Sciatic nerve (tissue), 2 donors: ENCODE data around the gene ZC3H13. TPM values are rescaled to one million over a fixed set of nuclear protein-coding genes. Genes with fewer than 3 reads are reported as not detected.
"Not testable (repeated sequence)": the region's sequence is repeated elsewhere in the genome, so short reads cannot be mapped to it uniquely, and the experiment has no call there.

Experiments used
- ATAC-seq: fragments of 200-7000 bp; cut with Tn5 transposase; one replicate; pipeline ENCODE4 v1.9.1; 2020; ENCODE audit warnings: mild to moderate bottlenecking, moderate library complexity
- DNase-seq: peaks from one replicate; pipeline ENCODE4 v3.0.0-alpha.2; 2020; ENCODE audit warnings: low spot score
- intact Hi-C: fragments of 100-400 bp; cut with DNase I; formaldehyde crosslinking; loops from one replicate; pipeline ENCODE4 v1.14.2; 2022
- total RNA-seq: library from RNA; stranded (reverse); fragmentation: NEBNext Ultra II Directional; extraction: Animal tissue kit (Norgen Biotek cat#: 25700); gene quantifications from one replicate; pipeline ENCODE4 v1.2.1, GENCODE V29; 2021
- donor health status: DM: no; HTN: no; CAD: no.
- donor health status: DM: no; HTN: no; CAD: no.

ZC3H13 gene
- total RNA-seq, 1 donor from 2014 or later, result 74.1 TPM

DNA sequence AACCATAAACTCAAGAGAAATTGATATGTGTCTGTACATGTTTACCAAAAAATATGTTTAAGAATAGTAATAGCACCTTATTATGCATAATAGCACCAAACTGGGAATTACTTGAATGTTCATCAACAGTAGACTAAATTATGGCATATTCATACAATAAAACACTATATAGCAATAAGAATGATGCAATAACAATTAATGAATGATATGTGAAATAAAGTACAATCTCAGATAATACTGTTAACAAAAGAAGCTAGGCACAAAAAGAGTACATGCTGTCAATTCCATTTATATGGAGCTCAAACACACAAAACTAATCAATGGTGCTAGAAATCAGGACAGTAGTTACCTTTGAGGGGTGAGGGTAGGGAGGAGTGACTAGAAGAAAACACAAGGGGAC lies 36.3 kb downstream of the ZC3H13 start:
- ATAC-seq, result no peak
- no peak for DNase-seq
- intact Hi-C loops, result no loop called here

DNA sequence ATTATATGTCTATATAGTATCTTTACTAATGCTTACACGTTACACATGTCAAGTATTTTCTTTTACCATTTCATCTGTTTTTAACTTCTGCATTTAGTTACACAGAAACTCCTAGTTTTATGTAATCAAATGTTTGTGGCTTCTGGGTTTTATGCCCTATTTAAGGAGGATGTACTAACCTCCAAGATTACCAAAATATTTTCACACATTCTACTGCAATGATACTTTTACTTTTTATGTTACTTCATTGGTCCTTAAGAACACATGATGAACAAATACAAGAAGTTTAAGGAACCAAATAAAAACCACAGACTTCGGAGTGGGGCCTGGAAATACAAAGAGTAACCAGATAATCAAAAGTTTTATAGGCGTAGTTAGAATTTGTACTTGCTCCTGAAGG lies 37.2 kb downstream of the ZC3H13 start:
- no peak for DNase-seq
- intact Hi-C loops, result no loop called here
- ATAC-seq, result no peak

DNA sequence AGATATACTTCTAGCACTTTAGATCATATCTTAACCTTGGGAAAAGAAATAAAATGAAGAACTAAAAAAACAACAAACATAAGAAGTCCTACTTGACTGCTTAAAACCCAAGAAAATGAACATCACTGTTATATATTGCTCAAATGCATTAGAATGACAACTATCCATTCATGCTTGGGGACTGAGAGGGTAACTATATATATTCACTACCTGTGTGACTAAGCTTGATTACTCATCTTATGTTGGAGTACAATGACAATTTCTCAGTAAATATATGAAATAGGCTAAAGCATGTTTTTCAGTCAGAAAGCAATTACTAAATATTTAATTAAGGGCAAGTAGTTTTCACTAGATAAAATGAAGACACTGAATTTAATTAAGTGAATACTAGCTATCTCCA lies 40.1 kb downstream of the ZC3H13 start:
- intact Hi-C loops, result no loop called here
- ATAC-seq, result no peak
- DNase-seq, result no peak

DNA sequence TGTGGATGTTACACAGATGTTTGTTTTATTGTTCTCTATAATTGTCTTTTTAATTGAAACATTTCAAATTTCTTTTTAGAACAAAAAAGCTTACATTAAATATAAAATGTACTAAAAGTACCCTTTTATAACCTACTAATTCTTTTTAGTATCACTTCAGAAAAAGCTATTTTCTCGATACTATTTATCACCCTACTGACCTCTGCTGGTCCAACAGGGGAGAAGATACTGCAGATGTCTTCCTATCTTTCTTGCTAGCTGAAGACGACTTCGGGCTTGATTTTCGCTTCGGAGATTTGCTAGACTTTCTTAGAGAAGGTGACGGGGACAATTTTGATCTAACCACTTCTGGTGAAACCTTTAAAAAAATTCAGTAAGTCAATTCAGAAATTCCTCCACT lies 42.4 kb downstream of the ZC3H13 start:
- DNase-seq (no peak), ATAC-seq (no peak)
- intact Hi-C loops, result no loop called here

DNA sequence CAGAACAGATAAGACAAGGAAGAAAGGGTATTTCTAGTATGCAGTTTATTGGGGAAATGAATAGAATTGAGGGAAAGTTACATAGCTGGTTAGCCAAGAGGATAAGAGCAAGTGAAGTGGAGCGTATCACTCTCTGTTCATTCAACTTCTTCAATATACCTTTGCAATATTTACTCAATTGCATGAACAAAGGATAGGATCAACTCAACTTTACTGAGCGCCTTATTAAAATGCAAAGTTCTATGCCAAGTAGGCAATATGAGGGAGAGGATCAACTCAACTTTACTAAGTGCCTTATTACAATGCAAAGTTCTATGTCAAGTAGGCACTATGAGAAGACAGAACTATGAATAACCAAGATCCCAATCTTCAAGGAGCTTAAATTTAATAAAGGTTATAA lies 43.9 kb downstream of the ZC3H13 start:
- ATAC-seq (no peak), DNase-seq (no peak)
- intact Hi-C loops, result no loop called here

DNA sequence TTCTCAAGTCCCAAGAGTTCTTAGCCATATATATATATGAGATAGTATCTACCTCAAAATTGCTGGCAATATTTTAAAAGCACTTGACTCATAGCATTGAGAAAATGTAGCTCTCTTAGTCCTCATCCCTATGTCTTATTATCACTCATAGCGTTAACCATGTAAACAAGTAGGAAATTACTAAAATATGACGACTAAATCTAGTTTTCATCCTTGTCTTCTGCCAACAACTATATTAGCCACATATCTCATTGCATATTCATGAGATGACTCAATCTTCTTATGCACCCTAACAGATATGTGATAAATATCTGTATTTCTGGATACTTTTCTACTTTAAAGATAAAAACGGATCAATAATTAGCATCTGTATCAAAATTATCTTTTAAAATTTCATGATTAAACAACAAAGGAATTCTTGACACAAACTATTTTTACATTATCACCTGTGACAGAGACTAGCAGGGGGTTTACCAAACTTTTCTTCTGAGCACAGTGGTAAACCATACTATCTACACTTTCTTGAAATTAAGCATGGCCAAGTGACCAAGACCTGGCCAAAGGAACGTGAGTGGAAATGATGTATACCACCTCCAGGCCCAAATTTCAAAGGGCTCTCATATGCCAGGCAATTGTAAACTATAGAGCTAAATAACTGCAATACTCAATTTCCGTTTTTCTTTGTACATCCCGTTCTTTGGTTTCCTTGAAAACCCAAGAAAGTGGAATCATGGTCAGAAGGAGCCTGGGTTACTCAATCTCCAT lies 45.7 kb downstream of the ZC3H13 start:
- DNase-seq (no peak), ATAC-seq (no peak)
- intact Hi-C loops, result no loop called here

DNA sequence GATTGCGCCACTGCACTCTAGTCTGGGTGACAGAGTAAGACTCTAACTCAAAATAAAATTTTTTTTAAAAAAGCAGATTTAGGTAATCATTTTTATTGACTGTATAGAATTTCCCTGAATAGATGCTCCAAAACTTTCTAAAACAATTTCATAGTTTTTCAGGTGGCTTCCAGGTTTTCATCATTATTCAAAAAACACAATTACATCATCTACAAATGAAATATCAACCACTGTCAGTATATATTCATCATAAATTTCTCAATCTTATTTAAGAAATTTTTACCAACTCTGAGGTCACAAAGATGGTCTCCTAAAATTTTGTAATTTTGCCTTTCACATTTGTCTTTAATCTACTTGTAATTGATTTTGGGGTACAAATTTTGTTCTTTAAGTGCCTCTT lies 48.1 kb downstream of the ZC3H13 start:
- intact Hi-C loops, result no loop called here
- ATAC-seq, result no peak
- no peak for DNase-seq

DNA sequence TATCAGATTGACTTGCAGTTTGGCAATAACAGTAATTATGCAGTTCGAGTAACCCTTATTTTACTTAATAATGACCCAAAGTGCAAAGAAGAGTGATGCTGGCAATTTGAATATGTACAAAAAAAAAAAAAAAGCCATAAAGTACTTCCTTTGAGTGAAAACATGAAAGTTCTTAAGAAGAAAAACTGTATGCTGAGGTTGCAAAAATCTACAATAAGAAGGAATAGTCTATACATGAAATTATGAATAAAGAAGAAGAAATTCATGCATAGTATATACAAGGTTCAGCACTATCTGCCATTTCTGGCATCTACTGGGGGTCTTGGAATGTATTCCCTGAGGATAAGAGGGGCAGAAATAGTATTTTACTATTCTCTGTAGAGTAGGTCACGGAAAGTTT lies 55.9 kb downstream of the ZC3H13 start:
- no peak for ATAC-seq
- intact Hi-C loops, result no loop called here

DNA sequence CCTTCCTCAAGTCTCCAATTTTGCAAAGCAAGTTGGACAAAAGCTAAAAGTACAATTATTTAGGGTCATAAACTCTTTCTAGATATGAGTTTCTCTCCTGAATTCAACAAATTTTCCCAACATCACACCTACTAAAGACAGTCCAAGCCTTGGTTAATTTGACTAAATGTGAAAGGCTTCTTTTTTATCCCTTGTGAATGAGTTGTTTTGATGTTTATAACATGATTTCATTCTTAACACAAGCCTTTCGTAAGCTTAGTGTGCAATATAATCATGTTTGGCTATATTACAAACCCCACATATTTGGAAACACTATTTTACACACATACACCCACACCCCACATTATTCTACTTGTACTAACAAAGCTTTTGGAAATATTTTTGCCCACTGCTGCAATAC lies 57.3 kb downstream of the ZC3H13 start:
- ATAC-seq (no peak), DNase-seq (no peak)
- intact Hi-C loops, result no loop called here

More for the DNA sequence above, 55.9 kb downstream of the ZC3H13 start:
- no peak for DNase-seq

DNA sequence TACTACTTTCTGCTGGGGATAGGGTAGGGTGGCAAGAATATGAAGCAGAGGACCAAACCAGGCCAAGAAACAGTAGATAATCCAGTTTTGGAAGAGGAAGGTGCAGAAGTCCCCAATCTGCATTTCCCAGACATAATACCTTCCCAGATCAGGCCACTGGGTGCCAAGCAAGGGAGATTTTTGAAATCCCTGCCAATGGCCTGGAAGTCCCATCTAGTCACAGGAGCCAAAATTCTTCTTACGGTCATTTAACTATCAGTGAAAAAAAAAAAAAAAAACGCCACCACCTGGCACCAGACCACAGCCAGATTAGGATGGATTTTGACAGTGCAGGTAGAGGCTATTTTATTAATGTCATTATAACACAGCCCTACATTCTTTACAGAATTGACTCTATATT lies 57.8 kb downstream of the ZC3H13 start:
- DNase-seq (no peak), ATAC-seq (no peak)
- intact Hi-C loops, result no loop called here

DNA sequence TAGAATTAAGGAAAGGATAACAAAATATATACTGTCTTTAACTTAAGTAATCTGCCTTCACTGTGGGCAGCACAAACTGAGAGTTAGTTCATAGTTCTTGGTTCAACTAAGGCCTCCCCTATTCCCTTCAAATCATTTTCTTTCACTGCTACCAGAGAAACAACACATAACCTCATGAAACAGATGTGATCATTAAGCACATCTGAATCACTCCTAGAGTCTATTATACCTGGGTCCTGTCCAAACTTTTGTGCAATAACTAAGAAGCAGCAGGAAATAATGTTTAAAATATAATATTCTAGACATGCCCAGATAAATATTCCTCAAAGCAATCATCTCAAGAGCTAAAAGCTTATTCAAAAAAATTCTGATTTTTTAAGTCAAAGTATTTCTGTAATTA lies 62.9 kb downstream of the ZC3H13 start:
- ATAC-seq, result peak; percentile 88

DNA sequence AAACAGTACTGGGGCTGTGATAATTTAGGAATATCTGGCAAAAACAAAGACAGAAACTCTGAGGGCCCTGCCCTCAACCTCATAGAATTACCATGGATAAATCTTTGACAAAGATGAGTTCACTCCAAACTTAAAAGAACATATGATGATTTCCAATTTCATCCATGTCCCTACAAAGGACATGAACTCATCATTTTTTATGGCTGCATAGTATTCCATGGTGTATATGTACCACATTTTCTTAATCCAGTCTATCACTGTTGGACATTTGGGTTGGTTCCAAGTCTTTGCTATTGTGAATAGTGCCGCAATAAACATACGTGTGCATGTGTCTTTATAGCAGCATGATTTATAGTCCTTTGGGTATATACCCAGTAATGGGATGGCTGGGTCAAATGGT lies 71.4 kb downstream of the ZC3H13 start:
- intact Hi-C loops, ATAC-seq, DNase-seq: not testable (repeated sequence)

More for the DNA sequence above, 62.9 kb downstream of the ZC3H13 start:
- intact Hi-C loops, result no loop called here
- DNase-seq, result no peak

DNA sequence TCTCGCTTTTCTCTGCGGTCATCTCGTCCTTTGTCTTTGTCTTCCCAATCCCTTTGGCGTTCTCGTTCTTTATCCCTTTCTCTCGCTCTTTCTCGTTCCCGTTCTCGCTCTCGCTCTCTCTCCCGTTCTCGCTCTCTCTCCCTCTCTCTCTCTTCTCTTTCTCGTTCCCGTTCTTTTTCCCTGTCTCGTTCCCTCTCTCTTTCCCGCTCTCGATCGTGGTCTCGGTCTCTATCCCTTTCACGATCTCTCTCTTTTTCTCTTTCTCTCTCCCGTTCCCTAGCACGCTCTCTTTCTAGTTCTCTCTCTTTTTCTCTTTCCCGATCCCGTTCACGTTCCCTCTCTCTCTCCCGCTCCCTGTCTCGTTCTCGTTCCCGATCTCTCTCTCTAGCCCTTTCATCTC lies 77.2 kb downstream of the ZC3H13 start:
- intact Hi-C loops, result no loop called here
- no peak for ATAC-seq

DNA sequence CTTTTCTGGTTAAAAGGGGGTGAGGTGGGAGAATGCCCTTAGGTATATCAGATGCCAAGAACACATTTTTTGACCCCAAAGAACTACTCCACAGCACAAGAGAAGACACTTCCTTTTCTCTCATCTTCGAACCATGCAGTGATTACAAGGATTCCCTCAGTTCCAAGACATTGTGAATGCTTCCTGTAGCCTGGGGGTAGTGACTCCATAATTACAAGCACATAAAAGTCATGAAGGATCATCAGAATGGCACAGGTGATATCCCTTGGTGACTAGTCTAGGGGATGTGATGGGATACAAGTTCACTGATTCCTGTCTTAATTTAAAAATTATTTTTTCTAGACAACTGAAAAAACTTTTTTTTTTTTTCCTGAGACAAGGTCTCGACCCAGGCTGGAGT lies 78.0 kb downstream of the ZC3H13 start:
- intact Hi-C loops, result no loop called here
- no peak for DNase-seq
- ATAC-seq, result no peak

More for the DNA sequence above, 77.2 kb downstream of the ZC3H13 start:
- DNase-seq, result no peak

DNA sequence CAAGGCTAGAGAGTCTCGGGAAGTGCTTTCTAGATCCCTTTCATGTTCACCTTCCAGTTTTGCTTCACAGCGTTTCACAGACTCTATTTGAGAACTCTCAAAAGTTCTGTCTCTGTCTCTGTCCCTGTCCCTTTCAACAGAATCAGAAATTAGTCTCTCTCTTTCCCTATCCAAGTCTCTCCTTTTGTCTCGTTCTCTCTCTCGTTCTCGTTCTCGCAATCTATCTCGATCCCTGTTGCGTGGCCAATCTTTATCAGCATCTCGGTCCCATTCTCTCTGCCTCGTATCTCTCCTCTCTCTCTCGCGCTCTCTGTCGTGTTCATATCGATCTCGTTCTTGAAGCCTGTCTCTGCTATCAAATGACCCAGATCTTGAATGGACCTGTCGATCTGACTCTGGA lies 85.0 kb downstream of the ZC3H13 start:
- intact Hi-C loops, result no loop called here
- ATAC-seq (no peak), DNase-seq (no peak)

DNA sequence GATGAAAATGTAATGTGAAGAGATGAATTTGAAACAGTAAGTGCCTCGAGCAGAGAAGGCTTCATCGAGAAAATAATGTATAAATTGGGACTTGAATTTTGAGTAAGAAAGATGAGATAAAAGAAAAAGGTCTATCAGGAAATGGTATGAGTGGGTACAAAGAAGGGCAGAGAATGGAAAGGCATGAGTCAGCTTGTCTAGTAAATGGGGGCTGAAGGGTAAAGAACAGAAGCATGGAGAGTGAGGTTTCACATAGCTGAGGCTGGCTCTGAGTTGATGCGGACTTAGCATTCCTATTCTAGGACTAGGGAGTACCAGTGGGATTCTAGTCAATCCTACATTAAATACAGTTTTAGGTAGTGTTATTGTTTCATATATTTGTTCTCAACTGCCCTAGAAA lies 85.8 kb downstream of the ZC3H13 start:
- intact Hi-C loops, result no loop called here
- ATAC-seq (no peak), DNase-seq (no peak)

DNA sequence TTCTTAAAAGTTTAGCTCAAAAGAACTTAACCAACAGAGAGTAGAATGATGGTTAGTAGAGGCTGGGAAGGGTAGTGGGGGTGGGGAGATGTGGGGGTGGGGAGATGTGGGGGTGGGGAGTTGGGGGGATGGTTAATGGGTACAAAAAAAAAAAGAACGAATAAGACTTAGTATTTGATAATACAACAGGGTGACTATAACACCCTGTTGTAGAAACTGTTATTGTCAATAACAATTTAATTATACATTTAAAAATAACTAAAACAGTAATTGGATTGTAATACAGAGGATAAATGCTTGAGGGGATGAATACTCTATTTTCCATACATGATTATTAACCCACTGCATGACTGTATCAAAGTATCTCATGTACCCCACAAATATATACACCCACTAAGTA lies 91.1 kb downstream of the ZC3H13 start:
- ATAC-seq (no peak), DNase-seq (no peak)
- intact Hi-C loops, result no loop called here

DNA sequence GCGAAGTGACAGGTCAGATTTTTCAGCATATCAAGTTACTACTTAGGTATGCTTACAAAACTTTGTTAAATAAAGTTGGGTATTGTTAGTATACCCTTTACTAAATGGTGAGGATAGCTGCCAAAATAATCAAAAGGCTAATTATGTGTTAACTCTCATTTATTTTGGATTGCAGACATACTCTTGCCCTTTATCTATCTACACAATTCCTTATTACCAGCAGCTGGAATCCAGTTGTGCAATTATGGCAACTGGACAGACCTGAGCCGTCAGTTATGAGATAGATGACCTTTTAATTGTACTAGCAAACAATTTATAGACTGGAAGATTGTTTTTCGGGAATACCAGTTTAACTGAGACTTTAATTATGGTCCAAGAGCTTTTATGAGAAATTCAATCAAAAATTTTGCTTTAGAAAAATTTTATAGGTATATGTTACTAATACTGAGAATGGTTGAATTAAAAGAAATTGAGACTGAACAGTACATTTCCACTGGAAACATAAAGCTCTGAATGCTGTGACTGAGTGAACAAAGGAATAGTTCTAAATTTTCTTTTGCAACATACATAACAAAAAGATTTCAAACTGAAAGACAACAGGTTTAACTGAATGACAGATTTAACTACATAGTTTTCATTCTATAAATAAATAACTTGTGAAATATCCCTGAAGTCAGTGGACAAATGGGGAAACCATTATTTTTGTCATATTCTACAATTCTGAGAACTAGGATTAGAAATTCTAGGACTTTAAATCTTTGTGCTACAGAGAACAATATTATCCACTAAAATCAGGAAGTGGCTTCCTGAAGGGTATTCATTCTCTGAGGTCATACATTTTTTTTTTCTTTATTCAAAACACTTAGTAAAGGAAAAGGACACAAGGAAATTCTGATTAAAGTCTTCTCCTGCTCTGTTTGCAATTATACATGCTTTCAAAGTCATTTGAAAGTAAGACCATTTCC lies 97.4 kb downstream of the ZC3H13 start:
- no peak for DNase-seq
- ATAC-seq, result no peak
- intact Hi-C loops, result no loop called here

DNA sequence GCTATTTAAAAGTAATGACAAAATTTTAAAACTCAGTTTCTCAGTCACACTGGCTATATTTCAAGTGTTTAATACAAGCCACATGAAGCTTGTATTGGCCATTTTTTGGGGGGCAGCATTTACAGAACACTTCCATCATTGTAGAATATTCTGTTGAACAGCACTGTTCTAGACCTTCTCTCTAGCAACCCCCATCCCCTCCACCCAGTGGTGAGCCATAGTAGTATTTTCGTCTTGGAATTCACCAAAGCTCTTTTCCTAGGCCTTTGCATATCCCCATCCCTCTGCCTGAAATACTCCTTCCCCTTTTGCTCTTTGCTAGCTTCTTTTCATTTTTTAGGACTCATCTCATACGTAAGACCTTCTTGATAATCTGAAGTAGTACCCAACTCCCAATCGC lies 99.5 kb downstream of the ZC3H13 start:
- intact Hi-C loops, result no loop called here
- ATAC-seq, result no peak
- no peak for DNase-seq

DNA sequence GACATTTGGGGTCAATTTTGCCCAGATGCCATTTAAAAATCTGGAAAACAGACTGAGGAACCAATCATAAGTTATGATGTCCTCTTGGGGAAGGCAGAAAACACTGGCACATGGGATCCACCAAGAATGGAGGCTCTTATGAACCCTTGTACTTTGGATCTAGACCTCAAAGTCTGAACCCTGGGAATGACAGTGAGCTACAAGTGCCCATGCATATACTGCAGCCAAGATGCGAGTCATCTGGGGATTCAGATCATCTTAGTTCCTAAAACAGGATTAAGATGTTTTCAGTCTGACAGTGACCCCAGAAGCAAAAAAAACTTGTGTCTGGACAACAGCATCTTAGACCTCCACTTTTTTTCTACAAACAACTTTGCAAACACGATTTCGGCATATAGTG lies 100.8 kb downstream of the ZC3H13 start:
- no peak for ATAC-seq
- intact Hi-C loops, result no loop called here

More for the DNA sequence above, 100.8 kb downstream of the ZC3H13 start:
- DNase-seq, result no peak
